Keratinocyte (primary cell): Measurements from ENCODE around the gene CNTNAP2. TPM values are rescaled to one million over a fixed set of nuclear protein-coding genes. Genes with fewer than 3 reads are reported as not detected.

Experiments
- DNase-seq: peaks from one replicate; pipeline ENCODE4 v3.0.0-alpha.2; 2011; ENCODE audit warnings: low read depth, missing footprints, low spot score
- FAIRE-seq: peaks from 2 replicates; lab custom pipeline; 2011; peaks lifted over from hg19 to GRCh38; lab: Jason Lieb, UNC
- H2AFZ ChIP-seq: 2 replicates; pipeline ENCODE4 v1.6.0; 2012; ENCODE audit warnings: low read length, control low read depth, inconsistent platforms; ENCODE audit not compliant: control insufficient read depth
- H3K27ac ChIP-seq: 2 replicates; pipeline ENCODE4 v1.5.1; 2011; ENCODE audit warnings: low read length; ENCODE audit not compliant: control insufficient read depth, insufficient read depth
- H3K27me3 ChIP-seq: 3 replicates; pipeline ENCODE4 v1.6.0; 2011; ENCODE audit warnings: low read length; ENCODE audit not compliant: control insufficient read depth, insufficient read depth; ENCODE audit errors: extremely low read depth
- H3K36me3 ChIP-seq, 2 experiments: 2 replicates in 1 of 2; 3 replicates in 1 of 2; pipeline ENCODE4 v1.5.1; 2011; ENCODE audit warnings: low read length in 2 of 2, mild to moderate bottlenecking in 1 of 2; ENCODE audit not compliant: control insufficient read depth in 2 of 2, insufficient read depth in 2 of 2; ENCODE audit errors: extremely low read depth in 1 of 2
- H3K4me1 ChIP-seq: 3 replicates; pipeline ENCODE4 v1.5.1; 2011; ENCODE audit warnings: low read length; ENCODE audit not compliant: control insufficient read depth, insufficient read depth; ENCODE audit errors: extremely low read depth
- H3K4me2 ChIP-seq: 3 replicates; pipeline ENCODE4 v1.6.0; 2011; ENCODE audit warnings: low read depth, low read length; ENCODE audit not compliant: control insufficient read depth, insufficient read depth; ENCODE audit errors: extremely low read depth
- H3K4me3 ChIP-seq, 3 experiments: fragments of 200-600 bp in 1 of 3; sonication (generic) in 1 of 3; 2 replicates in 2 of 3; 3 replicates in 1 of 3; pipeline ENCODE4 v1.5.1; 2011 to 2016; ENCODE audit warnings: low read length in 3 of 3, mild to moderate bottlenecking in 3 of 3, control low read depth in 2 of 3, inconsistent platforms in 1 of 3, low read depth in 1 of 3, mixed read lengths in 1 of 3, mixed run types in 1 of 3, moderate library complexity in 1 of 3; ENCODE audit not compliant: control insufficient read depth in 2 of 3, insufficient read depth in 2 of 3; ENCODE audit errors: extremely low read depth in 1 of 3
- H3K79me2 ChIP-seq: 2 replicates; pipeline ENCODE4 v1.6.0; 2012; ENCODE audit warnings: low read length; ENCODE audit not compliant: control insufficient read depth, insufficient read depth
- H3K9ac ChIP-seq: 3 replicates; pipeline ENCODE4 v1.6.0; 2011; ENCODE audit warnings: low read length; ENCODE audit not compliant: control insufficient read depth, insufficient read depth; ENCODE audit errors: extremely low read depth
- H3K9me1 ChIP-seq: 3 replicates; pipeline ENCODE4 v1.6.0; 2011; ENCODE audit warnings: low read length; ENCODE audit not compliant: control insufficient read depth, insufficient read depth; ENCODE audit errors: extremely low read depth
- H3K9me3 ChIP-seq: 2 replicates; pipeline ENCODE4 v1.5.1; 2012; ENCODE audit warnings: low read depth, low read length; ENCODE audit not compliant: control insufficient read depth
- H4K20me1 ChIP-seq: 3 replicates; pipeline ENCODE4 v1.6.0; 2011; ENCODE audit warnings: low read length; ENCODE audit not compliant: control insufficient read depth, insufficient read depth; ENCODE audit errors: extremely low read depth
- EZH2 ChIP-seq: IDR thresholded peaks from one replicate; pipeline ENCODE4 v1.6.1; 2012; ENCODE audit warnings: inconsistent platforms, mild to moderate bottlenecking, low read length, moderate library complexity
- dilution Hi-C: fragments of 300-500 bp; cut with MboI; formaldehyde crosslinking; loops from one replicate; pipeline ENCODE4 v1.7.0; 2020; ENCODE audit warnings: low sequenced_read_pairs; ENCODE audit not compliant: extremely low pct_ligation_motif_present
- polyA plus RNA-seq, 5 experiments: library from polyadenylated mRNA; depleted of rRNA in 3 of 5; stranded (reverse) in 3 of 5; stranded (forward) in 1 of 5; unstranded in 1 of 5; fragments of >200 nt; gene quantifications; 1 replicate in 1 of 5; 2 replicates in 3 of 5; 3 replicates in 1 of 5; pipeline versions ENCODE4 v1.2.1 to v1.2.3, GENCODE V29; 2011 to 2012; ENCODE audit warnings: missing spikeins in 2 of 5, low read depth in 1 of 5, low replicate concordance in 1 of 5
- TF ChIP-seq, protein P1 (sequence below), 3 experiments: IDR thresholded peaks in 1 of 3; conservative IDR thresholded peaks in 1 of 3; optimal IDR thresholded peaks in 1 of 3; 2 replicates in 2 of 3; 3 replicates in 1 of 3; pipeline versions ENCODE3 to v1.5.1; 2011; ENCODE audit warnings: low read length in 3 of 3, mild to moderate bottlenecking in 3 of 3, moderate library complexity in 2 of 3, control low read depth in 1 of 3, inconsistent platforms in 1 of 3; ENCODE audit not compliant: insufficient read depth in 2 of 3; ENCODE audit errors: extremely low read depth in 1 of 3

Gene CNTNAP2
- polyA plus RNA-seq, 1 donor (not counting 4 experiments of a cell fraction or from before 2014, with no cell fraction given), result 1.4 TPM

- Histone ChIP-seq H3K79me2 (no peaks in the 10 kb centered on the region), H4K20me1 (no peaks in the 10 kb centered on the region), H3K4me1 (no peaks in the 10 kb centered on the region), H3K4me2 (no peak overlapping the region), H2AFZ (no peak overlapping the region), H3K36me3 (no peaks in the 10 kb centered on the region), H3K9me3 (no peaks in the 10 kb centered on the region), H3K27ac (no peak overlapping the region), H3K9ac (no peak overlapping the region), H3K27me3 (no peaks in the 10 kb centered on the region), H3K4me3 (no peak overlapping the region), H3K9me1 (no peaks in the 10 kb centered on the region)
- FAIRE-seq, result no peak
- no peak for DNase-seq
- dilution Hi-C loops, result no loop called here
- TF ChIP-seq EZH2, result no peak
- TF ChIP-seq, protein P1, sequence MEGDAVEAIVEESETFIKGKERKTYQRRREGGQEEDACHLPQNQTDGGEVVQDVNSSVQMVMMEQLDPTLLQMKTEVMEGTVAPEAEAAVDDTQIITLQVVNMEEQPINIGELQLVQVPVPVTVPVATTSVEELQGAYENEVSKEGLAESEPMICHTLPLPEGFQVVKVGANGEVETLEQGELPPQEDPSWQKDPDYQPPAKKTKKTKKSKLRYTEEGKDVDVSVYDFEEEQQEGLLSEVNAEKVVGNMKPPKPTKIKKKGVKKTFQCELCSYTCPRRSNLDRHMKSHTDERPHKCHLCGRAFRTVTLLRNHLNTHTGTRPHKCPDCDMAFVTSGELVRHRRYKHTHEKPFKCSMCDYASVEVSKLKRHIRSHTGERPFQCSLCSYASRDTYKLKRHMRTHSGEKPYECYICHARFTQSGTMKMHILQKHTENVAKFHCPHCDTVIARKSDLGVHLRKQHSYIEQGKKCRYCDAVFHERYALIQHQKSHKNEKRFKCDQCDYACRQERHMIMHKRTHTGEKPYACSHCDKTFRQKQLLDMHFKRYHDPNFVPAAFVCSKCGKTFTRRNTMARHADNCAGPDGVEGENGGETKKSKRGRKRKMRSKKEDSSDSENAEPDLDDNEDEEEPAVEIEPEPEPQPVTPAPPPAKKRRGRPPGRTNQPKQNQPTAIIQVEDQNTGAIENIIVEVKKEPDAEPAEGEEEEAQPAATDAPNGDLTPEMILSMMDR (optimal IDR thresholded peaks at IDR 0.05 in 1 of 3, IDR thresholded peaks at IDR 0.05 in 1 of 3, conservative IDR thresholded peaks at IDR 0.05 in 1 of 3; ENCODE audit: extremely low read depth in 1 of 3, insufficient read depth in 2 of 3, low read length in 3 of 3), result no peak
Measured at GRCh38 chr7:147777309-147777708, 1660.7 kb downstream of the CNTNAP2 start.

DNA sequence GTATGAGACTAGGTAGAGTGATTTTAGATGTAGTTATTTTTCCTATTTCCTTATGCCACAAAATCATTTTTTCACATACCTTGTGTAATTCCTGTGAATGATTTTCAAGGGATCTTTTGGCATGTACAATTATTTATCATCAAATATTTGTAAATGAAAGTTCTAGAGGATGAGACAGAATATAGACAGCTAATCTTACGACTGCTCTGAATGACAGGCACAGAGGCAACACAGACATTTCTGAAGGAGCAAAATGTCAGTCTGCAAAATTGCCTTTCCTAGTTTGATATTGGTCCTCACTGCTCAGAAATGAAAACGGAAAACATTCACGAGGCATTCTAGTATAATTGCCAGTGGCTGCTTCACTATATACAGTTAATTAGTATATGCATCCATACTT, 1663.3 kb downstream of the CNTNAP2 start:
- Histone ChIP-seq H2AFZ (no peak overlapping the region), H3K27me3 (no peaks in the 10 kb centered on the region), H4K20me1 (no peaks in the 10 kb centered on the region), H3K9ac (no peak overlapping the region), H3K27ac (no peak overlapping the region), H3K4me2 (no peak overlapping the region), H3K79me2 (no peaks in the 10 kb centered on the region), H3K4me1 (no peaks in the 10 kb centered on the region), H3K36me3 (no peaks in the 10 kb centered on the region), H3K4me3 (no peak overlapping the region), H3K9me1 (no peaks in the 10 kb centered on the region), H3K9me3 (no peaks in the 10 kb centered on the region)
- dilution Hi-C loops, result no loop called here
- no peak for TF ChIP-seq EZH2
- TF ChIP-seq, protein P1 (optimal IDR thresholded peaks at IDR 0.05 in 1 of 3, IDR thresholded peaks at IDR 0.05 in 1 of 3, conservative IDR thresholded peaks at IDR 0.05 in 1 of 3; ENCODE audit: extremely low read depth in 1 of 3, insufficient read depth in 2 of 3, low read length in 3 of 3), result no peak
- no peak for FAIRE-seq
- DNase-seq, result no peak
